Measurements from ENCODE around the gene ME3.

DNA sequence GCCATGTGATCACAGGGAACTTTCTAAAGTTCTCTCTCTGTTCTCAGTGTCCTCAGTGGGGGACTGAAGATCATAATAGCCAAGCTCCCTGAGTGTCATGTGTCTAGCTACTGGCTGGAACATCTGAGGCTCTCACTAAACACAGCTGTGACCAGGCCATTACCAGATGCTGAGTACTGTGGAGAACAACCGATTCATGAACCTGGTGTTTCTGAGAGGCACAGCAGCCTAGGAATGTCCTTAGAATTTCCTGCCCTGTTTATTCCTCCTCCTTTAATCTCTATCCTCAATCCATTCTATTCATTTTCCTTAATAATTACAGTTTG lies 93.0 kb downstream of the ME3 start:
- TF ChIP-seq, protein P1, sequence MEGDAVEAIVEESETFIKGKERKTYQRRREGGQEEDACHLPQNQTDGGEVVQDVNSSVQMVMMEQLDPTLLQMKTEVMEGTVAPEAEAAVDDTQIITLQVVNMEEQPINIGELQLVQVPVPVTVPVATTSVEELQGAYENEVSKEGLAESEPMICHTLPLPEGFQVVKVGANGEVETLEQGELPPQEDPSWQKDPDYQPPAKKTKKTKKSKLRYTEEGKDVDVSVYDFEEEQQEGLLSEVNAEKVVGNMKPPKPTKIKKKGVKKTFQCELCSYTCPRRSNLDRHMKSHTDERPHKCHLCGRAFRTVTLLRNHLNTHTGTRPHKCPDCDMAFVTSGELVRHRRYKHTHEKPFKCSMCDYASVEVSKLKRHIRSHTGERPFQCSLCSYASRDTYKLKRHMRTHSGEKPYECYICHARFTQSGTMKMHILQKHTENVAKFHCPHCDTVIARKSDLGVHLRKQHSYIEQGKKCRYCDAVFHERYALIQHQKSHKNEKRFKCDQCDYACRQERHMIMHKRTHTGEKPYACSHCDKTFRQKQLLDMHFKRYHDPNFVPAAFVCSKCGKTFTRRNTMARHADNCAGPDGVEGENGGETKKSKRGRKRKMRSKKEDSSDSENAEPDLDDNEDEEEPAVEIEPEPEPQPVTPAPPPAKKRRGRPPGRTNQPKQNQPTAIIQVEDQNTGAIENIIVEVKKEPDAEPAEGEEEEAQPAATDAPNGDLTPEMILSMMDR (IDR thresholded peaks at IDR 0.05; ENCODE audit: low read depth, low read length, missing input control), result no peak
- TF ChIP-seq RAD21 (IDR thresholded peaks at IDR 0.05) (no peak), RXRA (IDR thresholded peaks at IDR 0.05) (no peak), GABPA (IDR thresholded peaks at IDR 0.05 in 1 of 2, conservative IDR thresholded peaks at IDR 0.05 in 1 of 2) (no peak), SP1 (IDR thresholded peaks at IDR 0.05) (no peak)
- TF ChIP-seq, protein P2, sequence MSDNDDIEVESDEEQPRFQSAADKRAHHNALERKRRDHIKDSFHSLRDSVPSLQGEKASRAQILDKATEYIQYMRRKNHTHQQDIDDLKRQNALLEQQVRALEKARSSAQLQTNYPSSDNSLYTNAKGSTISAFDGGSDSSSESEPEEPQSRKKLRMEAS (IDR thresholded peaks at IDR 0.05), result no peak

Data from liver (tissue), 3 donors.